Stimulated activated CD4-positive, alpha-beta T cell treated with anti-CD3 and anti-CD28 coated beads, Interleukin-12 subunit alpha, Interleukin-12 subunit beta, amount 100 ng/mL, for 48 hours (primary cell): ENCODE measurements around the gene NFATC2.
"Not testable (repeated sequence)": the region's sequence is repeated elsewhere in the genome, so short reads cannot be mapped to it uniquely, and the experiment has no call there.

Experiments
- DNase-seq, 3 donors: peaks; one replicate each; pipeline ENCODE4 v3.0.0-alpha.2; 2020; ENCODE audit warnings: low read depth in 2 of 3, low spot score in 1 of 3

Gene NFATC2

GRCh38 chr20:51363813-51364212, 178.7 kb downstream of the NFATC2 start:
- DNase-seq = no peak

GRCh38 chr20:51363378-51363777, 179.1 kb downstream of the NFATC2 start:
- no peak for DNase-seq

GRCh38 chr20:51362254-51362653, 180.3 kb downstream of the NFATC2 start:
- no peak for DNase-seq

GRCh38 chr20:51361258-51361657, 181.3 kb downstream of the NFATC2 start:
- DNase-seq = no peak

- DNase-seq = no peak
Measured at GRCh38 chr20:51360451-51361201, 181.9 kb downstream of the NFATC2 start.

GRCh38 chr20:51359947-51360346, 182.6 kb downstream of the NFATC2 start:
- no peak for DNase-seq

- DNase-seq = no peak
Measured at GRCh38 chr20:51359401-51359800, 183.1 kb downstream of the NFATC2 start.

- no peak for DNase-seq
Measured at GRCh38 chr20:51358032-51358724, 184.3 kb downstream of the NFATC2 start.

- DNase-seq = no peak
Measured at GRCh38 chr20:51357543-51357942, 185.0 kb downstream of the NFATC2 start.

GRCh38 chr20:51356871-51357270, 185.6 kb downstream of the NFATC2 start:
- DNase-seq = no peak

- DNase-seq = no peak
Measured at GRCh38 chr20:51354769-51355319, 187.7 kb downstream of the NFATC2 start.

- no peak for DNase-seq
Measured at GRCh38 chr20:51354191-51354768, 188.2 kb downstream of the NFATC2 start.

GRCh38 chr20:51353491-51353890, 189.0 kb downstream of the NFATC2 start:
- no peak for DNase-seq

- no peak for DNase-seq
Measured at GRCh38 chr20:51352791-51353190, 189.7 kb downstream of the NFATC2 start.

GRCh38 chr20:51350941-51351631, 191.4 kb downstream of the NFATC2 start:
- no peak for DNase-seq

- no peak for DNase-seq
Measured at GRCh38 chr20:51348876-51349275, 193.6 kb downstream of the NFATC2 start.

- DNase-seq = no peak
Measured at GRCh38 chr20:51347831-51348230, 194.7 kb downstream of the NFATC2 start.

- DNase-seq = no peak
Measured at GRCh38 chr20:51346686-51347485, 195.6 kb downstream of the NFATC2 start.

GRCh38 chr20:51345601-51346101, 196.9 kb downstream of the NFATC2 start:
- no peak for DNase-seq

GRCh38 chr20:51343802-51344201, 198.7 kb downstream of the NFATC2 start:
- DNase-seq = not testable (repeated sequence)
